GM12875 (cell line): ENCODE data around the gene CHIC2.
"Not testable (repeated sequence)": the region's sequence is repeated elsewhere in the genome, so short reads cannot be mapped to it uniquely, and the experiment has no call there.

Experiments used
- H3K4me3 ChIP-seq: one replicate; pipeline ENCODE4 v1.5.1; 2011; ENCODE audit warnings: low read depth, low read length, control low read depth
- CTCF ChIP-seq: IDR thresholded peaks from 2 replicates; pipeline ENCODE4 v1.5.1; 2011; ENCODE audit warnings: low read depth, mild to moderate bottlenecking, control low read depth, inconsistent platforms, low read length, moderate library complexity, borderline replicate concordance; ENCODE audit not compliant: insufficient read depth

CHIC2 gene

DNA sequence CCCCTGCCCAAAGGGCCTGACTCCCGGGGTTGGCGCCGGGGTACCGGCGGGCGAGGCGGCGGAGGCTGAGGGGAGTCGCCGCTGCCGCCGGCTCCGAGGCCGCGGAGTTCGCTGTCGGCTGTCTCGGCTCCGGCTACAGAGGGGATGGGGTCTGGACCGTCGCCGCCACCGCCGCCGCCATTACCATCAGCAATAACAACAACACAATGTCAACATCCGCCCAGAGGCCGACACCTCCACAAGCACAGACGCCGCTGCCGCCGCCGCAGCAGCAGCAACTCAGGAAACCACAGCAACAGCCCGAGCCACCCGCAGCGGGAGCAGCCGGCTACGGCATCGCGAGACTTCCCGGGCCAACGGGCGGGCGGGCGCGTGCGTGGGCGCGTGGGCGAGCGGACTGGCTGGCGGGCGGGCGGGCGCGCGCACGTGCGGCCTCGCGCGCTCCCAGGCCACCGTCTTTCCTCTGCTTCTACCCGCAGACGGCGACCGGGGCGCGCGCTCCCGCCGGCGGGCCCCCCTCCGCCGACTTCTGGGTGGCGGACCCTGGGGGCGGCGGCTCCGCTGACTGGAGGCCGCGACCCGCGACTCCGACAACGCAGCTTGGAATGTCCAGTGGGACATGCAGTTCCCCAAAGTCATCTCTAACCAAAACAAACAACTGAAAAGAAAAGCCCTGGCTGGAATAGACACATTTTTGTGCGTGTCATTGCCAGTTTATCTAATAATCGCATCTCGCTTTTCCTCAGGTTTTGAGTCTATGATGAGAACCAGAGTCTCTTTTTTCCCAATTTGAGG, at the start of gene CHIC2:
Gene CHIC2 (minus strand): TSS at position 289 of the 795 bp plus-strand sequence. CDS start 305 bp downstream, outside the sequence.
- TF ChIP-seq CTCF: no peak
- peak within 1 kb of the TSS; percentile 87 for H3K4me3 ChIP-seq

GRCh38 chr4:54113206-54113605, 48.8 kb upstream of the CHIC2 start:
- not testable (repeated sequence) for H3K4me3 ChIP-seq

DNA sequence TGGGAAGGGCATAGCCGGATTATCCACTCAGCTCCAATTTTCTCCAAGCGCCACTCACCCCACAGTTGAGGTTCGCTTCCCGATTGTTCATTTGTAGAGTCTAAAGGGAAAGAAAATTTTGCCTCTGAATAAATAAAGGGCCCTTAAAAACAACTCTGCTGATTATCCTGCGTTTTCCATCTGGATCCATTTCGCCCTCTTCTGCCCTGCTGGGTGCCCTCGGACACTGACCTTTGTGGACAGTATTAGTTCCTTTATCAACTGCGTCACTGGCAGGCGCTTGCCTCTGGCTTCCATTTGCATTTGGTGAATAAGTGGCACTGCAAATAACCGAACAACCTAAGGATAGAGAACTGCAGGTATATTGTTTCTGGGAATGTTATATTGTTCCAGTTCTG, 45.6 kb upstream of the CHIC2 start:
- no peak overlapping the region for H3K4me3 ChIP-seq
- TF ChIP-seq CTCF: no peak

DNA sequence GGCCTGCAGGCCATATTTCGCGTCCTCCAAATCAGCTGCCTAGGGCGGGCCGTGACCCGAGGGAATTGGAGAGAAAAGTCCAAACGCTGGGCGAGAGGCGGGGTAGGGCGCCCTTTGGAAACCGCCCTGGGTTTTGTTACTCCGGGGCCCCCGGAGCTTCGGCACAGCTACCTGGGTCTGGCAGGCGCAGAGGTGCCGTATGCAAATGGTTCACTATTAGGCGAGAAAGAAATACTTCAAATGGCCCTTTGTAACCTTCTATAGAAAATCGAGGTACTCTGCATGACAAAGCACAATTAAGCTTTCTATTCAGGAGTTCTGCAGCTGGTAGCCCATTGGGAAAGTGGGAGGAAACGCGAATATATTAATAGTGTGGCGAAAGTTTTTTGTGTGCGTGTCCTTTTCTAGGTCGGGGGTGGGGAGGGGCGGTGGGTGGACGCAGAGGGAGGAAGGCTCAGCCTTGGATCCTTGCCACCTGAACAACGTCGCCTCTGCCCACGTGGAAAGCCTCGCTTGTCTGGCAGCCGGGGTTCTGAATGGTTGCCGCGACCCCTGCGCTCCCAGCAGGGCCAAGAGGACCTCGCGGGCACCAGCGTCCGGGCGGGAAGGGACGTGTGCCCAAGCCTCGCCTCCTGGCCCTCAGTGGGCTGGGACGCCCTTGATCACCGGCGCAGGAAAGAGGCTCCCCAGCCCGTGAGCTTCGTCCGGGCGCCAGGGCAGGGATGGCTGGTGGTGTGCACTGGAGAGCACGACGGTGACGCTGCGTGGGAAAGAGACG, 45.0 kb upstream of the CHIC2 start:
- H3K4me3 ChIP-seq: no peak overlapping the region
- TF ChIP-seq CTCF: no peak

GRCh38 chr4:54107951-54108748, 43.7 kb upstream of the CHIC2 start:
- TF ChIP-seq CTCF: no peak
- no peak overlapping the region for H3K4me3 ChIP-seq

DNA sequence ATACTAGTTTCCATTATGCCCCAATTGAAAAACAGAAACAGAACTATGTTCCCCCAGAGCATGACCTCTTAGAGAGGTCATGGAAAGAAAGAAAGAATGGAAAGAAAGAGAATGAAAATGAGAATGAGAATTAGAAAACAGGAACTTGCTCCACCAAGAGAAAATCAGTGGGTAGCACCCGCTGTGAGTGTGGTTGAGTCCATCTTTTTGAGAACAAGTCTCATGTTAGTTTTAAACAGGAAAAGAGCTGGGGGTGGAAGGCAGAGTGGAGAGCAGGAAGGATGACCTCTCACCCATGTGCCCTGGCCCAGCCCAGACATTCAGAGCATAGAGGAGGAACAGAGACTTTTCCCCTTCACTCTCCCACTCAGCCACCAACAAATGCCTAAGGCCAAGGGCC, 40.5 kb upstream of the CHIC2 start:
- H3K4me3 ChIP-seq: no peak overlapping the region
- no peak for TF ChIP-seq CTCF

DNA sequence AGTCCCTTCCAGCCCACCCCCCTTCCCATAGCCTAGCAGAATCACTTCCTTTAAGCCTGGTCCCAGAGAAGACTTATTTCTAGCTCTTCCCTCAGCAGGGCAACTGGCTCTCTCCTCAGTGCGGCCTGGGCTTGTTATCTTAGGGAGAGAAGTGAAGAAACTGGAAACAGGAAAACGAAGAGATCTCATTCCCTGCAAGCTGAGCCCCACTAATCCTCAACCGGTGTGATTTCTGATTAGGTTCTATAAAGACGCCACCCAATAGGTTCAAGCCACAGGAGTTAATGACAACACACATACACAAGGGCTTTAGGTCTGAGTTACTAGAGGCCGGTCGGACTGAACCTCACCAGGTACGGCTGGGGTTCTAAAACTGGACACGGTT, 38.8 kb upstream of the CHIC2 start:
- TF ChIP-seq CTCF: no peak
- H3K4me3 ChIP-seq: no peak overlapping the region
